AG20443 (cell line): ENCODE data around the gene CACUL1.
A peak's percentile ranks its signal among the peaks of the same experiment; 100 is the strongest.
"Not testable (repeated sequence)": the region's sequence is repeated elsewhere in the genome, so short reads cannot be mapped to it uniquely, and the experiment has no call there.

Experiments
- DNase-seq: peaks from one replicate; pipeline ENCODE4 v3.0.0; 2012; ENCODE audit warnings: low spot score, mixed read lengths

The CACUL1 gene

DNA sequence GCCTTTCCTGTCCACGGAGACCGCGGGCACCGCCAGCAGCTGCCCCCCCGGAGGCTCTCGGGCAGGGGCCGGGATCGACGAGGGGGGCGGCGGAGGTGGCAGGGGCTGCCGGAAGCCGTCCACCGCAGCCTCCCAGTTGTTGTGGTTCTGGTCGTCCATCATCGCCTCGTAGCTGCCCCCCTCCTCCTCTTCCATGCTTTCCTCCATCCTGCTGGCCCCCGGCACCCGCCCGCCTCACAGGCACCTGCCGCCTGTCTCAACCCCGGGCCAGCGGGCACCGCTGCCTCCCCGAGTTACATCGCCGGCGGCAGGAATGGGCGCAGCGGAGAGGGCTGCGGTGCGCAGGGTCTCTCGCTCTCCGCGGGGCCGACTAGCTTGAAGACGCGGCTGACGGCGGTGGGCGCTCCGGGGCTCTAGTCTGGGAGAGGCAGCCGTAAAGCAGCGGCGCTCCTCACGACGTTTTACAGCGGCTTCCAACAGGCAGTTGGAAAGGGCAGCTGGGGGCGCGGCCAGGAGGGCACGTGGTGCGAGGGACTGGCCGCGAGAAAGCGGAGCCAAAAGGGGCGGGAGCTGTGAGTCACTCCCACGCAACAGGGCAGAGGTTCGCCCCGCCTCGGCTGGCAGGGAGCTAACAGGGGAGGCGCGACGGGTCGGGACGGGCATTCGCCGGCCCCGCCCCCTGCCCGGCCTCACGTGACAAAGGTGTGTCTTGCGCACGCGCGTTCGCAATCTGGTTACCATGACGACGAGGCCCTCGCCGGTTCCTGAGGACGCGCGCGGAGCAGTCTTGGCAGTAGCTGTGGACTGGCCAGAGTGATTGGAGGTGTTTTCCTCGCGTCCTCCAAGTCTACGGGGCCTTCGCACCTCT lies at the start of gene CACUL1:
Gene CACUL1 (minus strand): TSS at position 415 of the 868 bp plus-strand sequence. CDS start 208 bp downstream, at position 207.
- DNase-seq, result peak; percentile 100

DNA sequence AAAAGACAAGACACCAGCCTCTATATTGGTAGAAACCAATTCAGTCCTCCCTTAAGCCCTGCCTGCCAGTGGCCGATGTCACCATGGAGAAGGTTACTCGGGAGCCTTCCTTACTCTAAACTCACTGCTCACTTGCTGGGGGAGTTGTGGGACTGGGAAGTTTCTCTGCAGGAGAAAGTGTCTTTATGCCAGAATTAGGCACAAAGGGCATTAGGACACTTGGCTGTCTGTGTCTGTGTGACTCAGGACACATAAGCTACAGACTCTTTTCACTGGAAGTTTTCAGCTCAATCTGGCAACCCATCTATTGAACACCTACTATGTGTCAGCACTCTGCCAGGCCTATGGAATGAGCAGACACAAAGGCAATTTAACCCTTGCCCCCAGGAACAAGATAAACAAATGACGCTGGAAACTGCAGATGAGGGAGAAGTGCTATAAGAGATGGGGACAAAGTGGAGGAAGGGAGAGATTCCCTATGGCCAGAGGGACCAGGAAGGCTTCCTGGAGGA lies 49.5 kb upstream of the CACUL1 start:
- no peak for DNase-seq

DNA sequence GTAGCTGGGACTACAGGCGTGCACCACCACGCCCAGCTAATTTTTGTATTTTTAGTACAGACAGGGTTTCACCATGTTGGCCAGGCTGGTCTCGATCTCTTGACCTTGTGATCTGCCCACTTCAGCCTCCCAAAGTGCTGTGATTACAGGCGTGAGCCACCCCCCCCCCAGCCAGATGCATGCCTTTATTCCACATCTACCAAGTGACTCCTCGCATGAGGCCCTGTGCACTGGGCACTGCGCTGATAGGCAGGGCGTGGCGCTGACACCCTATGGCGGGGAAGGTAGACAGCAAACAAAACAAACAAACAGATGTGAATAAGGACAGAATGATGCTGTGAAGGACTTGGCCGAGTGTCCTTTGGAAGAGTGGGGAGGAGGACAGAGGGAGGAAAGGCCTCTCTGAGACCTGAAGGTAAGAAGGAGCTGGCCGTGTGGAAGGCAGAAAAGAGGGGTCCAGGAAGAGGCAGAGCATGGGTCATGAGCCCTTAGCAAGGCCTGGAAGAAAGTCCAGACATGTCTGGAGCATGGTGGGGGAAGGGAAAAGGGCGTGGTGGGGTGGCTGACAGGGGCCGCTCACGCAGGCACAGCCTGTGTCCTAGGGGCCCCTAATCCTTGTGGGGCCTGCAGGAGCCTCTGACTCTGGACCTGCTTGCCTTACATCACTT lies 47.5 kb upstream of the CACUL1 start:
- no peak for DNase-seq

DNA sequence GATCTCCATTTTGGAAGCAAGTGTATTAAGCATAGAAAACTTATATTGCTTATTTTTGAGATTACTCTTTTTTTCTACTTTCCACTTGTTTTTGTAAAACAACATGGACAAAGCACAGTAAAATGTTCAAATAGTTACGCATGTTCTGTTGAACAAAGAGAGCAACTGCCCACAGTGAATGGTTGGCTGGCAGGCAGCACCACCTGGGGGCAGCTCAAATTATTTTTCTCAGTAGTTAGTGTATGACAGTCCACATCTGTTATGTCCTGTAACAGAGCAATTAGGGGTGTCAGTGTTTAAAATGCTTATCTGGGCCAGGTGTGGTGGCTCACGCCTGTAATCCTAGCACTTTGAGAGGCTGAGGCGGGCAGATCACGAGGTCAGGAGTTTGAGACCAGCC lies 46.1 kb upstream of the CACUL1 start:
- DNase-seq, result no peak

DNA sequence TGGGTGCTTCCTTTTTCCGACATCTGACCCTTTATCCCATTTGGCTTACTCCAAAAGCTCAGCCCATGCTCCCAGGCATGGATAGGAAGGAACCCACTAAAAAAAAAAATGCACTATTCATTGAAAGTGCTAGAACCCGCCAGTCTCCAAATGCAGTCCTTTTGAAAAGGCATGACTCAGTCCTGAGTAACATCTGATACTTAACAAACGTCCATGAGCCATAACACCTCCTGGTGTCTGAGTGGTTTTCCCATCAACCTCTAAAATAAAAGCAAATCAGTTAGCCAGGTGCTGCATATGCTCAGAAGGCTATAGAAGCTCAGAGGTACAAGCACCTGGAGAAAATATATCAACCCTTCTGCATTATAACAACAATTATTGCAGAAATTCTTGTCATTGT lies 45.0 kb upstream of the CACUL1 start:
- no peak for DNase-seq

DNA sequence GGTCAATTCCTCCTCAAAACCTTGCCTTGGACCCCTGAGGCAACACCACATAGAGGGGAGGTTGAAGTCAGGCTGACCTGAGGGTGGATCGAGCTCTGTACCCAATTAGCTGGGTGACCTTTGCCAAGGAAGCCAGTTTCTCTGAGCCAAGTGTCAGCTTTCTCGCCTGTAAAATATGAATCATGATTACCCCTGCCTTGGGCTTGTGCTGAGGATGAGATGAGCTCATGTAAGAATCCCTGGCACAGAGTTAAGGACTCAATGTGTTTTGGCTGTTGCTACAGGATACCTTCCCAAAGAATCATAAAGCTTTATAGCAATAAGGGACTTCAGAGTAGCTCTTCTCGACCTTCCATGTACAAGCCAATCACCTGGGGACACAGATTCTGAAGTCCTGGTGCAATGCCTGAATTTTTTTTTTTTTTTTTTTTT lies 43.5 kb upstream of the CACUL1 start:
- peak; percentile 71 for DNase-seq

DNA sequence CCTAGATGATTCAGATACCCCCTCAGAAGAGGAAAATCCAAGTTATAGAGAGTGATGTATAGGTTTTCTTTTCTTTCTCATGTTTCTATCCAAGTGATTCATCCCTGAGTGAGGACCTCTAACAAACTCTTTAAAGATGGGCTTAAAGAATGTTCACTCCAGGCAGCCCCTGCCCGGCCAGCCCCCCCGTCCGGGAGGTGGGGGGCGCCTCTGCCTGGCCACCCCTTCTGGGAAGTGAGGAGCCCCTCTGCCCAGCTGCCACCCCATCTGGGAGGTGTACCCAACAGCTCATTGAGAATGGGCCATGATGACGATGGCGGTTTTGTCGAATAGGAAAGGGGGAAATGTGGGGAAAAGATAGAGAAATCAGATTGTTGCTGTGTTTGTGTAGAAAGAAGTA lies 40.2 kb upstream of the CACUL1 start:
- not testable (repeated sequence) for DNase-seq

DNA sequence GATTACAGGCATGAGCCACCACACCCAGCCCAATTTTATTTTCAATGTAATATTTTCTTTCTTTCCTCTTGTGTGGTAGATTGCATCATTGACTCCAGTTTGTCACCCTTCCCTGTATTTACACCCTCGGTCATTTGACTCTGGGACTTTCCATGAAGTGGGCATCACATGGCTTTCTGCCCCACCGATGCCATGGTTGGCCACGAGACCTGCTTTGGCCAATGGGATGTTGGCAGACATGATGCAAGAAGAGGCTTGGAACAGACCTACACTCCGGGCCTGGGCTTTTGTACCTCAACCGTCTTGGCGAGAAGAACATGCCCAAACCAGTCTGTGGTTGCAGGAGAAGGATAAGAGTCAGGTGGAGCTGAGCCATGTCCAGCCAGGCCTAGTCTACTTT lies 38.8 kb upstream of the CACUL1 start:
- DNase-seq, result no peak

DNA sequence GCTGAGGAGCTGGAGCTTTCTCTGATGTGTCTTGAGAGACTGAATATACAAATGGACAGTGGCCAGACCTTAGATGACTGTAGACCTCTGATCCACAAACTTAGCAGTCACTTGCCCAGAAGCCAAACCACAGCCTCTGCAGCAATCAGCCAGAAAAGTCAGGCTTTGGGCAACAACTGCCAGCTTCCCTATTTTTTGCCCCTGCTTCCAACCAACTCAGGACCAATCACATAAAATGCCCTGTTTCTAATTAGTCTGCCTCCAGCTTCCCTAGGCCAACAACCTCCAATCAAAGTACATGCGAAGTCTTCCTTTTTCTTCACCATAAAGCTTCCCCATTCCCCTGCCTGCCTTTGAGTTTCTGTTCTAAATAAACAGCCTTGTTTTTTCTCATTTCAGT lies 37.8 kb upstream of the CACUL1 start:
- peak; percentile 68 for DNase-seq

DNA sequence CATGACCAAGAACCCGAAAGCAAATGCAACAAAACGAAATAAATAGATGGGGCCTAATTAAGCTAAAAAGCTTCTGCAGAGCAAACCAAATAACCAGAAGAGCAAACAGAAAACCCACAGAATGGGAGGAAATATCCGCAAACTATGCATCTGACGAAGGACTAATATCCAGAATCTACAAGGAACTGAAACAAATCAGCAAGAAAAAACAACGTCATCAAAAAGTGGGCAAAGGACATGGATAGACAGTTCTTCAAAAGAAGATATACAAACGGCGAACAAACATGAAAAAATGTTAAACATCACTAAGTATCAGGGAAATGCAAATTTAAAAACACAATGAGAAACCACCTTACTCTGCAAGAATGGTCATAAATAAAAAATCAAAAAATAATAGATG lies 35.3 kb upstream of the CACUL1 start:
- DNase-seq, result no peak

DNA sequence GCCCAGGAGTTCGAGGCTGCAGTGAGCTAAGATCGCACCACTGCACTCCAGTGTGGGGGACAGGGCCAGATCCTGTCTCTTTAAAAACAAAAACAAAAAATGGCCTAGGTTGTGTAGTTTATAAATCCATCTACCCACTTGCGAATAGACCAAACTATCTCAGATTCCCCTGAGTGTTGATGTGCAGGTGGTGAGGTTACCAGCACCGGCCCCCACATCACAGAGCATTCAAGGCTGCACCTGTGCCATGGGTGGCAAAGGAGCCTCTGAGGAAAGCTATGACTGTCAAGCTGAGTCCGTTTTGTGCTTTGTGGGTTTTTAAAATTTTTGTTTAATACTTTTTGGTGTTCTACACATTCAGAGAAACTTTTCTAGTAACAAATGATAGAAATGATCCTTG lies 30.8 kb upstream of the CACUL1 start:
- DNase-seq, result no peak

DNA sequence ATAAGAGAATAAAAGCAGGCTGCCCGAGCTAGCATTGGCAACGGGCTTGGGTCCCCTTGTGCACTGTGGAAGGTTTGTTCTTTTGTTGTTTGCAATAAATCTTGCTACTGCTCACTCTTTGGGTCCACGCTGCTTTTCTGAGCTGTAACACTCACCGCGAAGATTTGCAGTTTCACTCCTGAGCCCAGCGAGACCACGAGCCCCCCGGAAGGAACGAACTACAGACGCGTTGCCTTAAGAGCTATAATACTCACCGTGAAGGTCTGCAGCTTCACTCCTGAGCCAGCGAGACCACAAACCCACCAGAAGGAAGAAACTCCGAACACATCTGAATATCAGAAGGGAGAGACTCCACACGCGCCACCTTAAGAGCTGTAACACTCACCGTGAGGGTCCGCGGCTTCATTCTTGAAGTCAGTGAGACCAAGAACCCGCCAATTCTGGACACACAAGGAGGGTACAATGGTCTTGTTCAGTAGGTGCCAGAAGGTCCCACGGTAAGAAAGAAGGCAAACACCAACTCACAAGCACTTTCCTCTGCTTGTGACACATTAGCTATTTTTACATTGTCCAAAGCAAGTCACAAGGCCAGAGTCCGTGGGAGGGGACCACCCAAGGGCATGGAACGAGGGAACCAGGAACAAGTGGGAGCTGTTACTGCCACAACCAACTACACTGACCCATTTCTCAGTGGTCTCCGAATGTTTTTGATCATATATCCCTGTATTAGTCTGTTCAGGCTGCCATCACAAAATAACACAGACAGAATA lies 29.2 kb upstream of the CACUL1 start:
- DNase-seq, result no peak

DNA sequence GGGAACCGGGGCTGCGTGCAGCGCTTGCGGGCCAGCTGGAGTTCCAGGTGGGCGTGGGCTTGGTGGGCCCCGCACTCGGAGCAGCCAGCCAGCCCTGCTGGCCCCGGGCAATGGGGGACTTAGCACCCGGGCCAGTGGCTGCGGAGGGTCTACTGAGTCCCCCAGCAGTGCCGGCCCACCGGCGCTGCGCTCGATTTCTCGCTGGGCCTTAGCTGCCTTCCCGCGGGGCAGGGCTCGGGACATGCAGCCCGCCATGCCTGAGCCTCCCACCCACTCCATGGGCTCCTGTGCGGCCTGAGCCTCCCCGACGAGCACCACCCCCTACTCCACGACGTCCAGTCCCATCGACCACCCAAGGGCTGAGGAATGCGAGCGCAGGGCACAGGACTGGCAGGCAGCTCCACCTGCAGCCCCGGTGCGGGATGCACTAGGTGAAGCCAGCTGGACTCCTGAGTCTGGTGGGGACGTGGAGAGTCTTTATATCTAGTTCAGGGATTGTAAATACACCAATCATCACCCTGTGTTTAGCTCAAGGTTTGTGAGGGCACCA lies 28.2 kb upstream of the CACUL1 start:
- DNase-seq, result not testable (repeated sequence)

DNA sequence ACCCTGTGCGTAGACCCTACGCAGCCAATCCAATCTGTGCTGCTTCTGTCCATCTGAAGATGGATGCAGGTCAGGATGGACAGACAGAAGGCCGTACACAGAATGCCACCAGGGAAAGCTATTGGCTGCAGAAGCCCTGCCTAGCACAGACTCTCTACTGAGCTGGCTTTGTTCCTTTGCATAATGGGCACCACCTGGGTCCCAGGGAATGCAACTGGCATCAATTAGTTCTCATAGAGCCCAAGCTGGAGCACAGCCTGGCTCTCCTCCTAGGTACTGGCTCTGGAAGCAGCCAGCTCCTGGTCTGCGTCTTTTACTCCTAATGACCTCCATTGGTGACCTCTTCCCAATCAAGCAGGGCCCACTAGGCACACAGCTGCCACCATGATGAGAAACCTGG lies 26.8 kb upstream of the CACUL1 start:
- DNase-seq, result no peak

DNA sequence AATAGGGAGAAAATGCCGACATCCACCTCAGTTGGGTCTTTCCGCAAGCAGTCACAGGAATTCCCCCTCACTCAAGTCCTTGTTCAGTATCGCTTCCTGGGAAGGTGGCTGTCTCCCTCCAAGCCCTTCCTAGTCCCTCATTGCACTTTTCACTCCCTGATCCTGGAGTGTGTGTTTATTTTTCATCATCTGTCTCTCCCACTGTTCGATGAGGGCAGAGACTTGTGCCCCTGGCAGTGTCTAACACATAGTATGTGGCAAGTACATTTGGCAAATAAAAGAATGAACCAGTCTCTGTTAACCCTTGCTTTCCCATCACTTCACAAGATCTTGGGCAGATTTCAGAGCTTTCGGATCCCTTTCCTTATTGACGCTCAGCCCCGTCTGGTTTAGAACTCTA lies 24.0 kb upstream of the CACUL1 start:
- no peak for DNase-seq

DNA sequence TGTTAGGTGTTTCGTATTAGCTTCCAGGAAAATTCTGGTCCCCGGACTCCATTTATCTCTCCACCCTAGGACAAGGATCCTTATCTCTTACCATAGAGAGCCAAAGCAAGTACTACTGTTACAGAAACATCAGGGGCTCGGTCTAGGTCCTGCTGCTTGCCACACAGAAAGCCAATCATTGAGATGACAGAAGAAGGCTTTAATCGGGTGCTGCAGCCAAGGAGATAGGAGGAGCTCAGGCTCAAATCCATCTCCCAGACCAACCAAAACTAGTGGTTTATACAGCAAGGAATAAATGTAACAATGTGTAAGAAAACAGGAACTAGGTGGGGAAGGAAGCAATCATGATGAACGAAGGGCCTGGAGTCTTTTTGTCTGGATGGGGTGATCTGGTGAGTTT lies 22.2 kb upstream of the CACUL1 start:
- DNase-seq, result no peak

DNA sequence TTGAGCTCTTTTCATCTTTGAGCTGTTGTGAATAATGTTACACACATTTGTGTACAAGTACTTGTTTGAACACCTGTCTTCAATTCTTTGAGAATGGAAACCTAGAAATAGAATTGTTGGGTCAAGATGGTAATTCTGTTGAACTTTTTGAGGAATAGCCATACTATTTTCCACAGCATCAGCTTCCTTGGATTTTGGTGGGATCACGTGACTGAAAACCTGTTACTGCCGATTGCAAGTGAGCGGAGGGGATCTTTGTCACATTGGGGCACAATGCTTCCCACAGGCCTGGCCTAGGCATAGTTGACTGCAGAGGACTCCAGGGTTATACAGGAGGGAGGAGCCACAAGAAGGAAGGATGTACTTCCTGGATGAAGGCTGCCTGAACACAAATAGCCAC lies 21.3 kb upstream of the CACUL1 start:
- DNase-seq, result no peak

DNA sequence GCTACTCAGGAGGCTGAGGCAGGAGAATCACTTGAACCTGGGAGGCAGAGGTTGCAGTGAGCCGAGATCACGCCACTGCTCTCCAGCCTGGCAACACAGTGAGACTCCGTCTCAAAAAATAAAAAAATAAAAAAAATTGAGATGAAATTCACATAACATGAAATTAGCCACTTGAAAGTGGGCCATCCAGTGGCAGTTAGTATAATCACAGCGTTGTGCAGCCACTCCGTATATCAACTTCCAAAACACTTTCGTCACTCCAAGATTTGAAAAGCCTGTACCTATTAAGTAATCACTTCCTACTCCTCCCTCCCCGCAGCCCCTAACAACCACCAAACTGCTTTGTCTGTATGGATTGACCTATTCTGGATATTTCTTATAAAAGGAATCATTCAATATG lies 20.7 kb upstream of the CACUL1 start:
- no peak for DNase-seq

DNA sequence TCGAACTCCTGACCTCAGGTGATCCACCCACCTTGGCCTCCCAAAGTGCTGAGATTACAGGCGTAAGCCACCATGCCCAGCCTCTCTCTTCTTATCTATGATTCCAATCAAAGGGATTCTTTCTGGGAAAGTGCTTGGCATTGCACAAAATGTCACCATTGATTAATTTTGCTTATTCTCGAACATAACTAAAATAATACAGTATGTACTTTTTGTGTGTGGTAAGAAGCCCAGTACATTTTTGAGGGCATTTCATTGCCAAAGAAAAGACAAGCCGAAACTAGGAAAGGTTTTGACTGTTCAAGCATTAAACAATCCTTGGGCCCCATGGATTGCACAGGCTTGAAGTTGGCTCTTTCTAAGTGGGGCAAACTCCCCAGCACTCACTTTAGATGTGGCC lies 18.3 kb upstream of the CACUL1 start:
- no peak for DNase-seq

DNA sequence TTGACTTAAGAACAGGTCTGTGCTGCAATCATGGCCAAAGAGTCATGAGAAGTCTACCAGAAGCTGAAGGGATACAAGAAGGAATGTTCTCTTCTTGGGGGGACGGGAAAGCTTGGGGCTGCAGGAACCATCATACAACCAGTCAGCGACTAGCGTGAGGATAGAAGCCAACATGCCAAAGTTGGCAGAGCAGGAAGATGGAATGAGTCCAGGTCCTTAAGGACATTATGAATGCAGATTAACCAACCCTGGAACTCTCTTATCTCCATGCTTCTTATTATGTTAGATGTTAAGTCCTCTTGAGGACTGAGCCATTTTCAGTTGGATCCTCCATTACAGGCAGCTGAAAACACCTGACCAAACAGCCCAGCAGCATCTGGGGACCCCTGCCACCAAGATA lies 17.2 kb upstream of the CACUL1 start:
- DNase-seq, result no peak

DNA sequence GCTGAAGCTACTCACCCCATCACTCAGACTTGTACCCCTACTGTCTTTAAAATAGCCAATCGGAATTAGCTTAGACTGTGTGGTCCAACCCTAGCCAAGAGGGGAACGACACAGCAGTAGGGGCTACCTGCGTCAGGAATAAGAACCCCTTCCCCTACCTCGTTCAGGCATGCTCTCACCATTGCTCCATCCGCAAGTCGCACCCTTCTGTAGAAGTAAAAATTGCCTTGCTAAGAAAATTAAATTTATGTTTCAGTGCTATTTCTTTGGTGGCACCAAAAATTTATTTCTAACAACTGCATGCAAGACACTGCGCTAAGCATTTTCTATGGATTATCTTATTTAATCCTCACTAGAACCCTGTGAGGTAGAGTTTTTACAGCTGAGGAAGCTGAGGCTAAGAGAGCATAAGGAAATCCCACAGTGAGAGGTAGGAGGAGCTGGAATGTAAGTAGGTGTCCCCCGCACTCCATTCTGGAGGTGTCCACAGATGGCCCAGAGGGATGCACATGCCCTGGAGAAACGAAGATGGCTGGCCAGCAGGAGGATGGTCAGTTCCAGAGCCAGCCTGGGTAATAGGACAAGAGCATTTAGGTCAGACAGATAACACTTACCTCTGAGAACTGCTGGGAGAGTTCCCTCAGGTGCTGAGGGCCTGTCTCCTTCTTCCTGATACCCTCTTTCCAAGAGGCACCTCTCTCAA lies 15.3 kb upstream of the CACUL1 start:
- no peak for DNase-seq
